Measurements from ENCODE around the gene DNAJB9.

GRCh38 chr7:108585843-108586242 is 16.2 kb downstream of the DNAJB9 start:
- TF ChIP-seq CTCF (IDR thresholded peaks at IDR 0.05; ENCODE audit: low read length), result no peak
- no peak for TF ChIP-seq EZH2 (IDR thresholded peaks at IDR 0.05; ENCODE audit: borderline replicate concordance, low read length)
